SHP77 (cell line): Measurements from ENCODE around the gene TARP.
"Not testable (repeated sequence)": the region's sequence is repeated elsewhere in the genome, so short reads cannot be mapped to it uniquely, and the experiment has no call there.

Source experiments
- DNase-seq, 2 experiments: peaks; one replicate each; lab custom pipeline; 2025; lab: John Stamatoyannopoulos, UW

Gene TARP

GRCh38 chr7:38262545-38262944, 10.9 kb downstream of the TARP start:
- no peak for DNase-seq

- DNase-seq, result not testable (repeated sequence)
Observed at GRCh38 chr7:38262026-38262425, 11.4 kb downstream of the TARP start.

- not testable (repeated sequence) for DNase-seq
Observed at GRCh38 chr7:38261601-38262000, 11.8 kb downstream of the TARP start.

- DNase-seq, result not testable (repeated sequence)
Observed at GRCh38 chr7:38259157-38259556, 14.3 kb downstream of the TARP start.

- no peak for DNase-seq
Observed at GRCh38 chr7:38257350-38257677, 16.1 kb downstream of the TARP start.

- DNase-seq, result not testable (repeated sequence)
Observed at GRCh38 chr7:38249849-38250248, 23.6 kb downstream of the TARP start.

GRCh38 chr7:38248069-38248567, 25.3 kb downstream of the TARP start:
- no peak for DNase-seq

- no peak for DNase-seq
Observed at GRCh38 chr7:38245409-38245977, 27.9 kb downstream of the TARP start.

- no peak for DNase-seq
Observed at GRCh38 chr7:38244516-38244915, 28.9 kb downstream of the TARP start.

- not testable (repeated sequence) for DNase-seq
Observed at GRCh38 chr7:38243345-38243744, 30.1 kb downstream of the TARP start.

- DNase-seq, result no peak
Observed at GRCh38 chr7:38242814-38243213, 30.6 kb downstream of the TARP start.

GRCh38 chr7:38241071-38241470, 32.4 kb downstream of the TARP start:
- DNase-seq, result no peak

- not testable (repeated sequence) for DNase-seq
Observed at GRCh38 chr7:38239129-38239528, 34.3 kb downstream of the TARP start.

- no peak for DNase-seq
Observed at GRCh38 chr7:38235606-38236005, 37.8 kb downstream of the TARP start.

GRCh38 chr7:38234759-38235158, 38.7 kb downstream of the TARP start:
- not testable (repeated sequence) for DNase-seq

GRCh38 chr7:38232502-38233366, 40.7 kb downstream of the TARP start:
- DNase-seq, result no peak

- DNase-seq, result no peak
Observed at GRCh38 chr7:38229884-38230642, 43.4 kb downstream of the TARP start.

- DNase-seq, result no peak
Observed at GRCh38 chr7:38229386-38229785, 44.0 kb downstream of the TARP start.

GRCh38 chr7:38224392-38224791, 49.0 kb downstream of the TARP start:
- DNase-seq, result no peak

- DNase-seq, result no peak
Observed at GRCh38 chr7:38223306-38223705, 50.1 kb downstream of the TARP start.

- peak; percentile 58 to 64 for DNase-seq
Observed at GRCh38 chr7:38222481-38223096, 50.8 kb downstream of the TARP start.

- DNase-seq, result no peak
Observed at GRCh38 chr7:38220452-38220851, 53.0 kb downstream of the TARP start.
